Middle frontal gyrus (tissue), 1 donor: ENCODE results near the gene BRSK2.
A peak's percentile ranks its signal among the peaks of the same experiment; 100 is the strongest.

Experiments
- DNase-seq: peaks from one replicate; pipeline ENCODE4 v3.0.0-alpha.2; 2015; ENCODE audit warnings: low spot score; ENCODE audit errors: extremely low spot score

BRSK2 gene

GRCh38 chr11:1375955-1376258, 13.8 kb upstream of the BRSK2 start:
- no peak for DNase-seq

- DNase-seq, result no peak
Measured at GRCh38 chr11:1377231-1377780, 12.4 kb upstream of the BRSK2 start.

- no peak for DNase-seq
Measured at GRCh38 chr11:1381793-1382425, 7.8 kb upstream of the BRSK2 start.

- no peak for DNase-seq
Measured at GRCh38 chr11:1382429-1382828, 7.3 kb upstream of the BRSK2 start.

GRCh38 chr11:1382831-1383607, 6.7 kb upstream of the BRSK2 start:
- DNase-seq, result peak; percentile 62

- DNase-seq, result no peak
Measured at GRCh38 chr11:1384199-1384970, 5.3 kb upstream of the BRSK2 start.

GRCh38 chr11:1387521-1387920, 2.2 kb upstream of the BRSK2 start:
- no peak for DNase-seq

GRCh38 chr11:1387961-1388762, 1.6 kb upstream of the BRSK2 start:
- DNase-seq, result no peak

- no peak for DNase-seq
Measured at GRCh38 chr11:1388763-1389102, 1.0 kb upstream of the BRSK2 start.

- peak; percentile 94 for DNase-seq
Measured at GRCh38 chr11:1389103-1389931, 417 bp upstream of the BRSK2 start.

- no peak for DNase-seq
Measured at GRCh38 chr11:1390569-1391164, 933 bp downstream of the BRSK2 start.

GRCh38 chr11:1391165-1392075, 1.7 kb downstream of the BRSK2 start:
- DNase-seq, result no peak

- no peak for DNase-seq
Measured at GRCh38 chr11:1392111-1392510, 2.4 kb downstream of the BRSK2 start.

GRCh38 chr11:1392561-1392960, 2.8 kb downstream of the BRSK2 start:
- no peak for DNase-seq

- no peak for DNase-seq
Measured at GRCh38 chr11:1393038-1393710, 3.4 kb downstream of the BRSK2 start.

- no peak for DNase-seq
Measured at GRCh38 chr11:1394936-1395772, 5.4 kb downstream of the BRSK2 start.

GRCh38 chr11:1395773-1396374, 6.1 kb downstream of the BRSK2 start:
- no peak for DNase-seq
